Fibroblast of skin of abdomen (primary cell): ENCODE results near the gene DNAJB8.

Experiments
- DNase-seq: peaks from one replicate; pipeline ENCODE4 v3.0.0-alpha.2; 2013

The DNAJB8 gene

GRCh38 chr3:128463771-128464170 is 2.9 kb downstream of the DNAJB8 start:
- DNase-seq = no peak

- no peak for DNase-seq
Measured at GRCh38 chr3:128463354-128463753, 3.3 kb downstream of the DNAJB8 start.

GRCh38 chr3:128462931-128463330 is 3.8 kb downstream of the DNAJB8 start:
- DNase-seq = no peak

- DNase-seq = no peak
Measured at GRCh38 chr3:128462341-128462910, 4.3 kb downstream of the DNAJB8 start.

- no peak for DNase-seq
Measured at GRCh38 chr3:128461731-128462130, 5.0 kb downstream of the DNAJB8 start.

- no peak for DNase-seq
Measured at GRCh38 chr3:128459461-128459820, 7.2 kb downstream of the DNAJB8 start.

GRCh38 chr3:128458746-128459460 is 7.8 kb downstream of the DNAJB8 start:
- DNase-seq = no peak

- DNase-seq = no peak
Measured at GRCh38 chr3:128457937-128458336, 8.8 kb downstream of the DNAJB8 start.

- no peak for DNase-seq
Measured at GRCh38 chr3:128456776-128457715, 9.6 kb downstream of the DNAJB8 start.

- no peak for DNase-seq
Measured at GRCh38 chr3:128455786-128456748, 10.6 kb downstream of the DNAJB8 start.

- DNase-seq = no peak
Measured at GRCh38 chr3:128455116-128455515, 11.6 kb downstream of the DNAJB8 start.

GRCh38 chr3:128454310-128454618 is 12.4 kb downstream of the DNAJB8 start:
- DNase-seq = no peak

GRCh38 chr3:128453501-128454309 is 13.0 kb downstream of the DNAJB8 start:
- DNase-seq = no peak

- no peak for DNase-seq
Measured at GRCh38 chr3:128452678-128453275, 13.9 kb downstream of the DNAJB8 start.

GRCh38 chr3:128452120-128452519 is 14.6 kb downstream of the DNAJB8 start:
- no peak for DNase-seq

GRCh38 chr3:128449111-128449638 is 17.5 kb downstream of the DNAJB8 start:
- DNase-seq = no peak

- no peak for DNase-seq
Measured at GRCh38 chr3:128448491-128448890, 18.2 kb downstream of the DNAJB8 start.

- no peak for DNase-seq
Measured at GRCh38 chr3:128447561-128448013, 19.1 kb downstream of the DNAJB8 start.

- no peak for DNase-seq
Measured at GRCh38 chr3:128446821-128447220, 19.9 kb downstream of the DNAJB8 start.

GRCh38 chr3:128445357-128445756 is 21.3 kb downstream of the DNAJB8 start:
- no peak for DNase-seq

- DNase-seq = no peak
Measured at GRCh38 chr3:128443771-128444170, 22.9 kb downstream of the DNAJB8 start.
